Measurements from ENCODE around the gene SLC9A1. TPM values are rescaled to one million over a fixed set of nuclear protein-coding genes. Genes with fewer than 3 reads are reported as not detected.

Gene SLC9A1
- total and polyA plus RNA-seq, 10 of the 15 experiments (the other 5 are each of a cell fraction or from before 2014, with no cell fraction given): 0.87 to 21.4 (median 4.3) TPM

GRCh38 chr1:27099587-27100334, 55.2 kb downstream of the SLC9A1 start (continued):
- no peak for TF ChIP-seq CTCF (IDR thresholded peaks at IDR 0.05 in 2 of 3, conservative IDR thresholded peaks at IDR 0.05 in 1 of 3; ENCODE audit: control insufficient read depth in 2 of 3, extremely low read depth in 1 of 3, insufficient read depth in 1 of 3, low read depth in 3 of 3, low read length in 3 of 3)
- TF ChIP-seq CHD2 (IDR thresholded peaks at IDR 0.05; ENCODE audit: borderline replicate concordance, low read depth, low read length): peak; percentile 8; the same call in 1 of the 2 replicates
- TF ChIP-seq DPF2 (IDR thresholded peaks at IDR 0.05): peak; percentile 32; the same call in 1 of the 2 replicates
- TF ChIP-seq IKZF2 (IDR thresholded peaks at IDR 0.05): 0 out of 4 replicates have a peak, but pooled peaks of 1 of the 2 experiments have one; percentile 11
- no peak for TF ChIP-seq ATF2 (IDR thresholded peaks at IDR 0.05; ENCODE audit: low read length)

GRCh38 chr1:27099135-27099586, 55.8 kb downstream of the SLC9A1 start:
- Histone ChIP-seq H3K79me2 (ENCODE audit: control insufficient read depth, insufficient read depth, low read length) (no peaks in the 10 kb centered on the region), H3K4me3 (no peak overlapping the region), H3K27ac (ENCODE audit: control insufficient read depth, insufficient read depth) (peak overlapping the region; percentile 55; the same call in 1 of the 2 replicates), H3K36me3 (ENCODE audit: control insufficient read depth in 2 of 2, insufficient read depth in 2 of 2, low read length in 1 of 2) (peaks cover 0 to 1% of the 10 kb centered on the region in 2 experiments; a peak in 2 of 4 replicates), H3K9ac (ENCODE audit: control insufficient read depth, insufficient read depth, low read length) (peak overlapping the region; percentile 27), H4K20me1 (ENCODE audit: control insufficient read depth, insufficient read depth) (no peaks in the 10 kb centered on the region), H3K9me3 (replicated peaks; ENCODE audit: control insufficient read depth, insufficient read depth, low read length) (no peaks in the 10 kb centered on the region), H3K4me1 (ENCODE audit: control insufficient read depth, insufficient read depth, low read length) (peaks cover 14% of the 10 kb centered on the region), H3K27me3 (replicated peaks in 1 of 2; ENCODE audit: control insufficient read depth in 2 of 2, insufficient read depth in 2 of 2, low read length in 1 of 2) (no peaks in the 10 kb centered on the region), H3K4me2 (ENCODE audit: control insufficient read depth, insufficient read depth) (0 out of 2 replicates have a peak overlapping the region, but pooled peaks have one; percentile 25), H2AFZ (ENCODE audit: control insufficient read depth, low read depth, low read length) (peak overlapping the region; percentile 39; the same call in 1 of the 2 replicates)
- whole genome bisulfite sequencing (ENCODE audit: insufficient coverage, insufficient replicate concordance, low lambda C conversion rate, missing lambda C conversion rate): 0% methylated on average over 4 of the region's 4 CpGs
- no peak for FAIRE-seq
- intact Hi-C loops (cut with micrococcal nuclease; ENCODE audit: unreplicated experiment) (no loop called here), in situ Hi-C loops (cut with MboI) (loop anchor here (5.0 kb wide), 1 partner anchor 52 kb away; no protein-coding TSS in a partner anchor)
- ChIA-PET RAD21 (ENCODE audit: unreplicated experiment) (interaction anchor here (0.9 to 12.7 kb wide), 23 partner anchors 13 to 564 kb away, joined by 3 to 224 read pairs (median 6); partner anchors contain the start of genes SLC9A1 and TRNP1), CTCF (interaction anchor here (0.6 to 16.9 kb wide), 17 partner anchors 12 to 497 kb away, joined by 3 to 577 read pairs (median 6); partner anchors contain the start of genes SLC9A1 and TRNP1), POLR2A (interaction anchor here (1.2 to 1.9 kb wide), 5 partner anchors 13 to 58 kb away, joined by 4 to 7 read pairs (median 6); partner anchors contain the start of gene SLC9A1), SMC1A (ENCODE audit: uncharacterized antibody, unreplicated experiment) (interaction anchor here (0.7 to 6.4 kb wide), 17 partner anchors 13 to 266 kb away, joined by 3 to 176 read pairs (median 4); partner anchors contain the start of gene SLC9A1)
- BruUV-seq (replicated peaks): TSS peak; percentile 79
- ATAC-seq: peak; percentile 58
- no peak for DNase-seq (ENCODE audit: low read depth, low spot score)
- 0 out of 2 replicates have a peak, but pooled peaks have one; percentile 30 for TF ChIP-seq RBBP5 (conservative IDR thresholded peaks at IDR 0.05)
- peak; percentile 43 for TF ChIP-seq SKIL (IDR thresholded peaks at IDR 0.05; ENCODE audit: low read depth, poor library complexity, severe bottlenecking)
- peak; percentile 61; the same call in 1 of the 2 replicates for TF ChIP-seq CHD2 (IDR thresholded peaks at IDR 0.05; ENCODE audit: borderline replicate concordance, low read depth, low read length)
- TF ChIP-seq ZNF592 (IDR thresholded peaks at IDR 0.05): no peak
- TF ChIP-seq TBL1XR1 (IDR thresholded peaks at IDR 0.05; ENCODE audit: low read depth, low read length): no peak

All from GM12878 (cell line).